H1 (cell line): ENCODE measurements around the gene GLTP. TPM values are rescaled to one million over a fixed set of nuclear protein-coding genes. Genes with fewer than 3 reads are reported as not detected.

Experiments used
- CTCF ChIA-PET: fragments of 300-600 bp; sonication (Branson Sonifier 250); formaldehyde crosslinking; loops from one replicate; lab custom pipeline; 2021; ENCODE audit not compliant: partially characterized antibody; lab: Charles Lee
- POLR2A ChIA-PET: fragments of 300-600 bp; sonication (Branson Sonifier 250); formaldehyde crosslinking; loops from one replicate; lab custom pipeline; 2021; ENCODE audit warnings: inconsistent platforms; ENCODE audit not compliant: partially characterized antibody; lab: Charles Lee
- DNase-seq, 2 experiments: peaks; one replicate each; pipeline versions ENCODE4 v3.0.0 to v3.0.0-alpha.2; 2010 to 2022; ENCODE audit warnings: low spot score in 2 of 2, low read depth in 1 of 2, mixed read lengths in 1 of 2
- FAIRE-seq: peaks from 2 replicates; lab custom pipeline; 2011; peaks lifted over from hg19 to GRCh38; lab: Jason Lieb, UNC
- H2AFZ ChIP-seq: 2 replicates; pipeline ENCODE4 v1.8.1; 2012; ENCODE audit warnings: low read length, inconsistent platforms
- H2AK5ac ChIP-seq: 2 replicates; pipeline ENCODE4 v1.6.1; 2013; ENCODE audit warnings: low read depth, low read length
- H2BK120ac ChIP-seq: replicated peaks from 2 replicates; pipeline ENCODE3; 2013; ENCODE audit warnings: low read depth, low read length, inconsistent platforms
- H2BK12ac ChIP-seq: 2 replicates; pipeline ENCODE4 v1.6.1; 2013; ENCODE audit warnings: low read depth, low read length
- H2BK15ac ChIP-seq: 2 replicates; pipeline ENCODE4 v1.6.1; 2013; ENCODE audit warnings: low read length
- H2BK20ac ChIP-seq: 2 replicates; pipeline ENCODE4 v1.6.1; 2013; ENCODE audit warnings: low read length
- H2BK5ac ChIP-seq: 2 replicates; pipeline ENCODE4 v1.6.1; 2013; ENCODE audit warnings: low read depth, low read length
- H3K14ac ChIP-seq: 2 replicates; pipeline ENCODE4 v1.6.1; 2013; ENCODE audit warnings: inconsistent platforms; ENCODE audit not compliant: insufficient read length
- H3K18ac ChIP-seq: 2 replicates; pipeline ENCODE4 v1.6.1; 2013; ENCODE audit warnings: low read length; ENCODE audit errors: extremely low read depth
- H3K23ac ChIP-seq: 2 replicates; pipeline ENCODE4 v1.6.1; 2013; ENCODE audit warnings: inconsistent platforms; ENCODE audit not compliant: insufficient read length
- H3K23me2 ChIP-seq: 2 replicates; pipeline ENCODE4 v1.6.1; 2013; ENCODE audit warnings: low read depth, low read length
- H3K27ac ChIP-seq: 2 replicates; pipeline ENCODE4 v1.6.1; 2011; ENCODE audit warnings: low read depth, low read length, inconsistent platforms
- H3K27me3 ChIP-seq, 4 experiments: replicated peaks in 1 of 4; 1 replicate in 1 of 4; 2 replicates in 3 of 4; pipeline versions ENCODE4 v1.6.1 to v1.8.1; 2011 to 2013; ENCODE audit warnings: low read length in 3 of 4, mild to moderate bottlenecking in 3 of 4, inconsistent platforms in 2 of 4, mixed read lengths in 2 of 4, moderate library complexity in 1 of 4; ENCODE audit not compliant: control insufficient read depth in 3 of 4, insufficient read depth in 3 of 4; ENCODE audit errors: extremely low read depth in 1 of 4
- H3K36me3 ChIP-seq, 4 experiments: 2 replicates each; pipeline versions ENCODE4 v1.6.1 to v1.8.1; 2011 to 2013; ENCODE audit warnings: mild to moderate bottlenecking in 4 of 4, low read length in 3 of 4, moderate library complexity in 2 of 4, control low read depth in 1 of 4, inconsistent platforms in 1 of 4; ENCODE audit not compliant: insufficient read depth in 4 of 4, control insufficient read depth in 2 of 4
- H3K4ac ChIP-seq: replicated peaks from 2 replicates; pipeline ENCODE3; 2013; ENCODE audit warnings: low read length, low read depth, mixed read lengths, inconsistent platforms; ENCODE audit not compliant: insufficient read length
- H3K4me1 ChIP-seq, 4 experiments: replicated peaks in 1 of 4; 1 replicate in 1 of 4; 2 replicates in 3 of 4; pipeline versions ENCODE4 v1.6.1 to v1.8.1; 2011 to 2013; ENCODE audit warnings: low read length in 3 of 4, inconsistent platforms in 2 of 4, mixed read lengths in 1 of 4; ENCODE audit not compliant: insufficient read depth in 4 of 4, control insufficient read depth in 3 of 4
- H3K4me2 ChIP-seq, 2 experiments: 2 replicates each; pipeline versions ENCODE4 v1.6.1 to v1.8.1; 2011 to 2013; ENCODE audit warnings: low read depth in 2 of 2, low read length in 2 of 2, control low read depth in 1 of 2, inconsistent platforms in 1 of 2, mild to moderate bottlenecking in 1 of 2; ENCODE audit not compliant: insufficient read depth in 1 of 2
- H3K4me3 ChIP-seq, 4 experiments: fragments of 200-600, 300-600 bp in 1 of 4; sonication (generic), shearing (Covaris generic), sonication (Bioruptor Twin) in 1 of 4; 2 replicates each; pipeline versions ENCODE4 v1.5.1 to v1.8.1; 2011 to 2016; ENCODE audit warnings: low read length in 4 of 4, low read depth in 3 of 4, control low read depth in 2 of 4, inconsistent platforms in 2 of 4, mild to moderate bottlenecking in 2 of 4, mixed read lengths in 1 of 4, moderate library complexity in 1 of 4; ENCODE audit not compliant: insufficient read depth in 2 of 4; ENCODE audit errors: extremely low read depth in 1 of 4
- H3K56ac ChIP-seq: replicated peaks from 2 replicates; pipeline ENCODE3; 2013; ENCODE audit warnings: low read depth, mild to moderate bottlenecking, mixed read lengths, low read length, inconsistent platforms; ENCODE audit not compliant: insufficient read length
- H3K79me1 ChIP-seq: 2 replicates; pipeline ENCODE4 v1.6.1; 2013; ENCODE audit warnings: low read depth, low read length, control low read depth
- H3K79me2 ChIP-seq, 2 experiments: 2 replicates each; pipeline versions ENCODE4 v1.6.1 to v1.8.1; 2012 to 2013; ENCODE audit warnings: low read length in 2 of 2, mild to moderate bottlenecking in 2 of 2, inconsistent platforms in 1 of 2; ENCODE audit not compliant: insufficient read depth in 2 of 2, control insufficient read depth in 1 of 2
- H3K9ac ChIP-seq, 4 experiments: replicated peaks in 1 of 4; 1 replicate in 1 of 4; 2 replicates in 3 of 4; pipeline versions ENCODE4 v1.6.1 to v1.8.1; 2011 to 2013; ENCODE audit warnings: low read depth in 3 of 4, low read length in 3 of 4, control low read depth in 2 of 4, mild to moderate bottlenecking in 2 of 4, moderate library complexity in 2 of 4, inconsistent platforms in 1 of 4; ENCODE audit errors: extremely low read depth in 1 of 4
- H3K9me3 ChIP-seq, 2 experiments: 2 replicates each; pipeline versions ENCODE4 v1.6.1 to v1.8.1; 2012 to 2013; ENCODE audit warnings: mild to moderate bottlenecking in 2 of 2, moderate library complexity in 2 of 2, control low read depth in 1 of 2, inconsistent platforms in 1 of 2, low read depth in 1 of 2, low read length in 1 of 2, mixed read lengths in 1 of 2; ENCODE audit not compliant: insufficient read depth in 2 of 2
- H4K20me1 ChIP-seq, 2 experiments: replicated peaks in 1 of 2; 2 replicates each; pipeline versions ENCODE3 to v1.8.1; 2011 to 2013; ENCODE audit warnings: inconsistent platforms in 2 of 2, low read length in 2 of 2, mild to moderate bottlenecking in 1 of 2; ENCODE audit not compliant: insufficient read depth in 2 of 2, control insufficient read depth in 1 of 2
- H4K5ac ChIP-seq: 2 replicates; pipeline ENCODE4 v1.6.1; 2013; ENCODE audit warnings: low read length, low read depth, mixed read lengths, inconsistent platforms; ENCODE audit not compliant: insufficient read length
- H4K8ac ChIP-seq: 2 replicates; pipeline ENCODE4 v1.8.0; 2013; ENCODE audit warnings: mild to moderate bottlenecking, moderate library complexity, low read length, inconsistent platforms; ENCODE audit not compliant: insufficient read depth; ENCODE audit errors: extremely low read depth
- H4K91ac ChIP-seq: replicated peaks from 2 replicates; pipeline ENCODE3; 2013; ENCODE audit warnings: low read length, mixed read lengths, inconsistent platforms; ENCODE audit not compliant: insufficient read length
- BACH1 ChIP-seq: IDR thresholded peaks from 2 replicates; pipeline ENCODE4 v1.6.1; 2012; ENCODE audit warnings: low read length, improper control_type of control experiment
- CREB1 ChIP-seq: IDR thresholded peaks from 2 replicates; pipeline ENCODE4 v1.6.1; 2012; ENCODE audit warnings: inconsistent platforms
- HDAC6 ChIP-seq: IDR thresholded peaks from one replicate; pipeline ENCODE4 v1.7.1; 2012; ENCODE audit warnings: low read depth, mild to moderate bottlenecking, inconsistent platforms, low read length, moderate library complexity
- KDM4A ChIP-seq: IDR thresholded peaks from one replicate; pipeline ENCODE4 v1.7.1; 2012; ENCODE audit warnings: low read depth, mild to moderate bottlenecking, moderate library complexity, low read length, inconsistent platforms; ENCODE audit not compliant: severe bottlenecking
- MAX ChIP-seq: IDR thresholded peaks from 2 replicates; pipeline ENCODE4 v1.6.1; 2012; ENCODE audit warnings: inconsistent platforms
- POLR2AphosphoS5 ChIP-seq: IDR thresholded peaks from 2 replicates; pipeline ENCODE4 v1.6.1; 2011; ENCODE audit warnings: low read depth, low read length
- RNF2 ChIP-seq: fragments of 200-900, 300-1000 bp; sonication (generic); IDR thresholded peaks from 2 replicates; pipeline ENCODE4 v1.7.1; 2016; ENCODE audit warnings: borderline replicate concordance, low read depth, mild to moderate bottlenecking, antibody characterized with exemption, low read length; ENCODE audit not compliant: poor library complexity, severe bottlenecking; ENCODE audit errors: missing control alignments
- SRF ChIP-seq: IDR thresholded peaks from 2 replicates; pipeline ENCODE4 v1.6.1; 2011; ENCODE audit warnings: mild to moderate bottlenecking, low read depth, low read length, moderate library complexity
- TCF12 ChIP-seq: IDR thresholded peaks from 2 replicates; pipeline ENCODE4 v1.6.1; 2011; ENCODE audit warnings: low read depth, mild to moderate bottlenecking, low read length
- WGBS, 2 experiments: shearing (Covaris generic) in 1 of 2; methylation state at CpG; one replicate each; pipeline versions ENCODE4 v1.1.6 to v1.1.7; 2013 to 2015; ENCODE audit warnings: low lambda C conversion rate in 2 of 2, mixed read lengths in 2 of 2, inconsistent platforms in 1 of 2, low coverage in 1 of 2, missing lambda C conversion rate in 1 of 2; ENCODE audit not compliant: insufficient replicate concordance in 2 of 2, insufficient coverage in 1 of 2, insufficient read length in 1 of 2; ENCODE audit errors: extremely low coverage in 1 of 2, missing lambda C conversion rate in 1 of 2; 5-methylcytosine and 5-hydroxymethylcytosine counted together
- polyA plus RNA-seq, 7 experiments: library from polyadenylated mRNA; depleted of rRNA in 3 of 7; stranded (reverse) in 5 of 7; unstranded in 2 of 7; fragments of >200 nt in 5 of 7; fragments of 200-250 nt in 2 of 7; gene quantifications; 1 replicate in 5 of 7; 2 replicates in 1 of 7; 4 replicates in 1 of 7; pipeline versions ENCODE4 v1.2.1 to v1.2.3, GENCODE V29; 2011 to 2013; ENCODE audit warnings: missing spikeins in 2 of 7, mixed read lengths in 2 of 7
- total RNA-seq: library from RNA; stranded (reverse); fragmentation: NEBNext Ultra II Directional; extraction: Animal tissue kit (Norgen Biotek cat#: 25700); gene quantifications from 2 replicates; pipeline ENCODE4 v1.2.1, GENCODE V29; 2021

GLTP gene
- total and polyA plus RNA-seq, 2 of the 8 experiments (the other 6 are each of a cell fraction or from before 2014, with no cell fraction given), result 9.8 to 26.1 TPM

GRCh38 chr12:109873653-109874052 lies 6.7 kb downstream of the GLTP start:
- Histone ChIP-seq H3K4me2 (no peak overlapping the region), H3K79me1 (peaks cover 8% of the 10 kb centered on the region; the same call in 1 of the 2 replicates), H3K4me3 (no peak overlapping the region), H2BK120ac (no peak overlapping the region), H4K20me1 (peaks cover 3 to 7% of the 10 kb centered on the region in 2 experiments), H2BK20ac (no peak overlapping the region), H3K23me2 (no peaks in the 10 kb centered on the region), H2BK5ac (no peak overlapping the region), H3K18ac (no peak overlapping the region), H3K36me3 (no peaks in the 10 kb centered on the region), H3K79me2 (peaks cover 0 to 27% of the 10 kb centered on the region in 2 experiments; a peak in 2 of 4 replicates), H3K56ac (no peak overlapping the region), H3K9ac (no peak overlapping the region), H4K8ac (no peak overlapping the region), H2AFZ (no peak overlapping the region), H3K4ac (no peak overlapping the region), H3K23ac (no peak overlapping the region), H3K14ac (no peak overlapping the region), H2AK5ac (no peak overlapping the region), H3K9me3 (no peaks in the 10 kb centered on the region), H3K27ac (no peak overlapping the region), H2BK12ac (no peak overlapping the region), H3K4me1 (peaks cover 0 to 6% (median 4%) of the 10 kb centered on the region in 4 experiments; a peak in 4 of 7 replicates), H4K91ac (no peak overlapping the region), H3K27me3 (no peaks in the 10 kb centered on the region), H4K5ac (no peak overlapping the region), H2BK15ac (no peak overlapping the region)
- FAIRE-seq, result no peak
- CTCF ChIA-PET, result interaction anchor here (1.0 to 5.0 kb wide), 3 partner anchors 14 to 37 kb away, joined by 3 to 27 read pairs (median 4); no protein-coding TSS in a partner anchor
- DNase-seq, result no peak
- 88% methylated on average over 6 of the region's 6 CpGs; no CpG with 5 or more reads in 1 of the 2 experiments for WGBS, 2 experiments
- POLR2A ChIA-PET, result no interaction called here
- TF ChIP-seq CREB1 (no peak), BACH1 (no peak), POLR2AphosphoS5 (no peak), KDM4A (no peak), RNF2 (no peak), TCF12 (no peak), MAX (no peak), HDAC6 (no peak), SRF (no peak)
